HCT116 (cell line): ENCODE measurements around the gene GNAT1. TPM values are rescaled to one million over a fixed set of nuclear protein-coding genes. Genes with fewer than 3 reads are reported as not detected.

Experiments
- ATAC-seq: fragments of 200-7000 bp; cut with Tn5 transposase; 2 replicates; pipeline ENCODE4 v1.9.1; 2020; ENCODE audit warnings: mild to moderate bottlenecking, moderate library complexity
- BruUV-seq: library from RNA; stranded (reverse); fragments of 400-500 nt; replicated peaks from 2 replicates; lab custom pipeline; 2021; lab: Mats Ljungman, UMichigan
- CTCF ChIA-PET: fragments of 300-600 bp; sonication (Branson Sonifier 250); formaldehyde crosslinking; loops from one replicate; lab custom pipeline; 2021; ENCODE audit warnings: antibody characterized with exemption; lab: Charles Lee
- POLR2A ChIA-PET: fragments of 300-600, 350-600 bp; sonication (Branson Sonifier 250); formaldehyde crosslinking; loops from one replicate; lab custom pipeline; 2021; ENCODE audit warnings: antibody characterized with exemption; lab: Charles Lee
- RAD21 ChIA-PET, 2 experiments: fragments of 300-600 bp; sonication (Branson Sonifier 250); formaldehyde crosslinking; loops; one replicate each; lab custom pipeline; 2023; ENCODE audit warnings: low total read pairs in 2 of 2; ENCODE audit not compliant: uncharacterized antibody in 2 of 2, unreplicated experiment in 2 of 2, low non-redundant PET in 1 of 2; lab: Charles Lee
- DNase-seq: peaks from one replicate; pipeline ENCODE4 v3.0.0-alpha.2; 2010; ENCODE audit warnings: low read depth, low spot score
- H2AFZ ChIP-seq: fragments of 200-600 bp; shearing (Covaris generic), sonication (generic); 2 replicates; pipeline ENCODE4 v1.6.1; 2017; ENCODE audit warnings: low read depth, mixed run types, mixed read lengths, antibody characterized with exemption, low read length; ENCODE audit not compliant: poor library complexity, severe bottlenecking
- H3K27ac ChIP-seq: 2 replicates; pipeline ENCODE4 v1.5.1; 2012; ENCODE audit warnings: low read depth, low read length
- H3K27me3 ChIP-seq: fragments of 200-600 bp; sonication (generic); 2 replicates; pipeline ENCODE4 v1.6.1; 2016; ENCODE audit warnings: mixed run types, low read length, mixed read lengths; ENCODE audit not compliant: insufficient read depth
- H3K36me3 ChIP-seq, 2 experiments: fragments of 200-500 bp in 1 of 2; fragments of 200-600 bp in 1 of 2; sonication (Bioruptor generic) in 1 of 2; sonication (generic) in 1 of 2; 2 replicates each; pipeline versions ENCODE4 v1.5.1 to v1.6.1; 2014 to 2016; ENCODE audit warnings: low read length in 2 of 2, inconsistent platforms in 1 of 2, mixed read lengths in 1 of 2, mixed run types in 1 of 2; ENCODE audit not compliant: insufficient read depth in 2 of 2, control insufficient read depth in 1 of 2
- H3K4me1 ChIP-seq, 2 experiments: fragments of 200-600 bp in 1 of 2; sonication (generic) in 1 of 2; 2 replicates each; pipeline versions ENCODE4 v1.5.1 to v1.6.1; 2012 to 2017; ENCODE audit warnings: low read length in 2 of 2, inconsistent platforms in 1 of 2, mild to moderate bottlenecking in 1 of 2, mixed read lengths in 1 of 2, mixed run types in 1 of 2, moderate library complexity in 1 of 2; ENCODE audit not compliant: insufficient read depth in 2 of 2, control insufficient read depth in 1 of 2
- H3K4me2 ChIP-seq: fragments of 200-600 bp; sonication (generic); 2 replicates; pipeline ENCODE4 v1.6.1; 2017; ENCODE audit warnings: mixed run types, low read length, mixed read lengths
- H3K4me3 ChIP-seq, 2 experiments: fragments of 200-600 bp in 1 of 2; sonication (generic) in 1 of 2; replicated peaks in 1 of 2; 2 replicates each; pipeline ENCODE4 v1.5.1; 2011 to 2016; ENCODE audit warnings: low read length in 2 of 2, control low read depth in 1 of 2, low read depth in 1 of 2, mild to moderate bottlenecking in 1 of 2, mixed read lengths in 1 of 2, mixed run types in 1 of 2
- H3K79me2 ChIP-seq: fragments of 200-600 bp; sonication (generic); 2 replicates; pipeline ENCODE4 v1.6.1; 2017; ENCODE audit warnings: mild to moderate bottlenecking, mixed run types, low read length, moderate library complexity, mixed read lengths; ENCODE audit not compliant: insufficient read depth
- H3K9ac ChIP-seq: fragments of 200-600 bp; sonication (generic); 2 replicates; pipeline ENCODE4 v1.6.1; 2016; ENCODE audit warnings: low read length, mixed read lengths
- H3K9me2 ChIP-seq: fragments of 200-600 bp; sonication (generic), shearing (Covaris generic); 2 replicates; pipeline ENCODE4 v1.6.1; 2017; ENCODE audit warnings: mixed run types, mild to moderate bottlenecking, moderate library complexity; ENCODE audit not compliant: insufficient read depth
- H3K9me3 ChIP-seq, 2 experiments: fragments of 200-500 bp in 1 of 2; fragments of 200-600 bp in 1 of 2; sonication (Bioruptor generic) in 1 of 2; sonication (generic) in 1 of 2; 2 replicates each; pipeline ENCODE4 v1.6.1; 2014 to 2017; ENCODE audit warnings: low read length in 2 of 2, mixed read lengths in 2 of 2, inconsistent platforms in 1 of 2, low read depth in 1 of 2, mild to moderate bottlenecking in 1 of 2, mixed run types in 1 of 2, moderate library complexity in 1 of 2; ENCODE audit not compliant: control insufficient read depth in 1 of 2, insufficient read depth in 1 of 2
- H4K20me1 ChIP-seq: fragments of 200-600 bp; sonication (generic), shearing (Covaris generic); 2 replicates; pipeline ENCODE4 v1.6.1; 2017; ENCODE audit warnings: mixed run types, mild to moderate bottlenecking, moderate library complexity; ENCODE audit not compliant: insufficient read depth
- ATF3 ChIP-seq: IDR thresholded peaks from 2 replicates; pipeline ENCODE4 v1.6.1; 2012
- CEBPB ChIP-seq: IDR thresholded peaks from 2 replicates; pipeline ENCODE4 v1.6.1; 2012; ENCODE audit warnings: low read depth
- ELF1 ChIP-seq: IDR thresholded peaks from 2 replicates; pipeline ENCODE4 v1.6.1; 2012; ENCODE audit warnings: low read depth, borderline replicate concordance
- JUND ChIP-seq: IDR thresholded peaks from 2 replicates; pipeline ENCODE4 v1.6.1; 2012
- SIN3A ChIP-seq: IDR thresholded peaks from 2 replicates; pipeline ENCODE4 v1.6.1; 2012; ENCODE audit warnings: low read depth
- TCF7L2 ChIP-seq: IDR thresholded peaks from 2 replicates; pipeline ENCODE4 v1.7.0; 2011; ENCODE audit warnings: borderline replicate concordance, inconsistent platforms; ENCODE audit not compliant: insufficient read depth, insufficient read length; ENCODE audit errors: extremely low read depth
- YY1 ChIP-seq: IDR thresholded peaks from 2 replicates; pipeline ENCODE4 v1.6.1; 2011; ENCODE audit warnings: low read length, low read depth, moderate library complexity, mild to moderate bottlenecking; ENCODE audit not compliant: insufficient replicate concordance; ENCODE audit errors: extremely low read depth
- ZBTB33 ChIP-seq: IDR thresholded peaks from 2 replicates; pipeline ENCODE4 v1.6.1; 2011; ENCODE audit warnings: mild to moderate bottlenecking, low read length, moderate library complexity; ENCODE audit not compliant: insufficient replicate concordance; ENCODE audit errors: extremely low read depth
- ZFX ChIP-seq: fragments of 450-650 bp; IDR thresholded peaks from 2 replicates; pipeline ENCODE4 v1.6.1; 2017
- ZNF274 ChIP-seq: fragments of 200-500 bp; sonication (Bioruptor generic); IDR thresholded peaks from 2 replicates; pipeline ENCODE4 v1.6.1; 2014; ENCODE audit warnings: mild to moderate bottlenecking, low read depth, low read length, inconsistent platforms
- intact Hi-C: fragments of 100-400 bp; cut with micrococcal nuclease; formaldehyde crosslinking; loops from 2 replicates; pipeline ENCODE4 v1.10.0; 2022
- total RNA-seq: library from RNA; stranded (reverse); gene quantifications from one replicate; pipeline ENCODE4 v1.2.1, GENCODE V29; 2021; ENCODE audit not compliant: unreplicated experiment

Gene GNAT1
- total RNA-seq, 1 experiment from 2014 or later, result not detected

- H3K4me1 ChIP-seq, result peaks cover 39 to 58% of the 10 kb centered on the region in 2 experiments
- no peak overlapping the region for H3K9ac ChIP-seq
- H3K79me2 ChIP-seq, result peaks cover 95% of the 10 kb centered on the region
- ChIA-PET RAD21 (no interaction called here), POLR2A (no interaction called here), CTCF (no interaction called here)
- 0 out of 2 replicates have a peak, but pooled peaks cover 4% of the 10 kb centered on the region for H4K20me1 ChIP-seq
- no peak overlapping the region for H2AFZ ChIP-seq
- no peak for TF ChIP-seq ZBTB33
- no peak for TF ChIP-seq JUND
- TF ChIP-seq ZNF274, result no peak
- no peak for TF ChIP-seq YY1
- TF ChIP-seq SIN3A, result no peak
- no peaks in the 10 kb centered on the region for H3K9me3 ChIP-seq
- no peaks in the 10 kb centered on the region for H3K9me2 ChIP-seq
- no TSS peak for BruUV-seq
- DNase-seq (no peak), ATAC-seq (no peak)
- intact Hi-C loops, result no loop called here
- no peaks in the 10 kb centered on the region for H3K27me3 ChIP-seq
- no peak overlapping the region for H3K4me2 ChIP-seq
- H3K4me3 ChIP-seq, result no peak overlapping the region
- H3K36me3 ChIP-seq, result peaks cover 0 to 5% of the 10 kb centered on the region in 2 experiments; a peak in 1 of 4 replicates
- peak overlapping the region; percentile 13; the same call in 1 of the 2 replicates for H3K27ac ChIP-seq
Observed at GRCh38 chr3:50241713-50242380, 50.4 kb downstream of the GNAT1 start.

GRCh38 chr3:50242381-50242770 is 51.0 kb downstream of the GNAT1 start:
- ChIA-PET POLR2A (interaction anchor here (0.6 kb wide), 1 partner anchor 9 kb away, joined by 3 read pairs; no protein-coding TSS in a partner anchor), CTCF (no interaction called here), RAD21 (no interaction called here)
- no peak for ATAC-seq
- H3K4me2 ChIP-seq, result no peak overlapping the region
- H3K79me2 ChIP-seq, result peaks cover 95% of the 10 kb centered on the region
- no peaks in the 10 kb centered on the region for H3K9me3 ChIP-seq
- 0 out of 2 replicates have a peak, but pooled peaks cover 4% of the 10 kb centered on the region for H4K20me1 ChIP-seq
- H3K9me2 ChIP-seq, result no peaks in the 10 kb centered on the region
- no peak for DNase-seq
- peaks cover 0 to 5% of the 10 kb centered on the region in 2 experiments; a peak in 1 of 4 replicates for H3K36me3 ChIP-seq
- H2AFZ ChIP-seq, result no peak overlapping the region
- no peak overlapping the region for H3K4me3 ChIP-seq
- TF ChIP-seq ZFX (no peak), ELF1 (no peak), ATF3 (no peak), YY1 (no peak), TCF7L2 (no peak), CEBPB (no peak)
- H3K27ac ChIP-seq, result no peak overlapping the region
- BruUV-seq, result no TSS peak
- no peaks in the 10 kb centered on the region for H3K27me3 ChIP-seq
- peaks cover 39 to 58% of the 10 kb centered on the region in 2 experiments for H3K4me1 ChIP-seq
- intact Hi-C loops, result no loop called here
- H3K9ac ChIP-seq, result no peak overlapping the region
